Measurements from ENCODE around the gene MAGI2.

MAGI2 gene

DNA sequence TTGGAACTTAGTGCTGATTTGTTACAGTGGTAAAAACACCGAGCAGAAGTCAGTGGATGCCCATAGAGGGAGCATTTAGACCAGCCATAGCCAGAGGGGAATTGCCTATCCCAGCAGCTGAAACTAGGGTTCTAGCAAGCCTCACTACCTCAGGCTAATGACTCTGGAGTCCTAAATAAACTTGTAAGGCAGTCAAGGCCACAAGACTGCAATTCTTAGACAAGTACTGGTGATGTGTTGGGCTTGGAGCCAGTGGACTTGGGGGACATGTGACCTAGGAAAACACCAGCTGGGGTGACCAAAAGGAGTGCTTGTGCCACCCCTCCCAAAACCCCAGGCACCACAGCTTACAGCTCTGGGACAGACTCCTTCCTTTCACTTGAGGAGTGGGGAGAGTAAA is 209.0 kb downstream of the MAGI2 start:
- no peak for DNase-seq (ENCODE audit: extremely low read depth, low read depth)
- TF ChIP-seq CTCF (IDR thresholded peaks at IDR 0.05; ENCODE audit: low read depth, low read length): no peak

- peak; percentile 27 for DNase-seq (ENCODE audit: extremely low read depth, low read depth)
- no peak for TF ChIP-seq CTCF (IDR thresholded peaks at IDR 0.05; ENCODE audit: low read depth, low read length)
These were observed 212.0 kb downstream of the MAGI2 start for GRCh38 chr7:79241288-79242060.

- DNase-seq (ENCODE audit: extremely low read depth, low read depth): no peak
- TF ChIP-seq CTCF (IDR thresholded peaks at IDR 0.05; ENCODE audit: low read depth, low read length): no peak
These were observed 213.1 kb downstream of the MAGI2 start for GRCh38 chr7:79240413-79240812.

GRCh38 chr7:79236352-79237028 is 217.0 kb downstream of the MAGI2 start:
- no peak for DNase-seq (ENCODE audit: extremely low read depth, low read depth)
- no peak for TF ChIP-seq CTCF (IDR thresholded peaks at IDR 0.05; ENCODE audit: low read depth, low read length)

GRCh38 chr7:79227044-79227443 is 226.4 kb downstream of the MAGI2 start:
- no peak for TF ChIP-seq CTCF (IDR thresholded peaks at IDR 0.05; ENCODE audit: low read depth, low read length)
- DNase-seq (ENCODE audit: extremely low read depth, low read depth): no peak

DNA sequence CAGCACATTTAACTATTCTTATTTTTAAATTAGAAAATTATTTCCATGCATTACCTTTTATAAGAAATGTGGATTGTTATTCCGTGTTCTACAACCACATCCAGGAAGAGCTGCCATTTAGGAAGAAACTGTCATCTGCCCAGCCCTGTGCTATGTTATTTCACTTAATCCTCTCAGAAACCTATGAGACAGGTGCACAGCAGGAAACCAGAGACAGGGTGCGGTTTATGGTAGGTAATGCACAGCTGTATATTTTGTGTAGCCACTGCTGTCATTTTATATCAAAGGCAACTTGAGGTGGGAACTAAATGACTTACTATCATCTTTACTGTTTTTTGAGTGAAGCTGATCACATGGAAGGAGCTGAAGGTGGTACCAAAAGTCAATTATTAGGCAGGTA is 232.3 kb downstream of the MAGI2 start:
- TF ChIP-seq CTCF (IDR thresholded peaks at IDR 0.05; ENCODE audit: low read depth, low read length): no peak
- no peak for DNase-seq (ENCODE audit: extremely low read depth, low read depth)

DNA sequence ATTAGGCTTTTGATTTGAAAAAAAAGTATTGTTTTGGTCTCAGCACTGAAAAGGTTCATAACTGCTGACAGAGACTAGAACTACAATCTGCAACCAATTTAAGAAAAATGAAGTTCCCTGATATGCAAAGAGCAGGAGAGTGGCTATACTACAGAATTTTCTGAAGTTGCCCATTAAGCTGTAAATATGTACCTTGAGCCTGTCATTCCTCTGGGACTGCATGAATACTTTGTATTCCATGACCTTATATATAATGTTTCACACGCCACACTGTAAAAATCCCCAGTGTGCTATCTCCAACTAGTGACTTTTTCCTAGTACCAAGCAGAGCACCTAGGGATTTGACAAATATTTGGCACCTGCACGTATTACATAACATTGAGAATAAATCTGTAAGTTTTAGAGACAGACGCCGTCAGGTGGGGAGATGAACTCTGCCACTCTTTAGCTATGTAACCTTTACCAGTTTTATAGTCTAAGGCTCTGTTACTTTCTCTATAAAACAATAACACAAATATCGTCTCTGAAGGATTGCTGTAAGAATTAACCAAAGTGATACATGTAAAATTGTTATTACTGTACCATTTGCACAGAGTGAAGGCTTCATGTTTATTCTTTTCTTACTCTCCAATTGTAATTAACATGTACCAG is 235.4 kb downstream of the MAGI2 start:
- DNase-seq (ENCODE audit: extremely low read depth, low read depth): no peak
- no peak for TF ChIP-seq CTCF (IDR thresholded peaks at IDR 0.05; ENCODE audit: low read depth, low read length)

Data from AG09319 (cell line).